Osteocyte (in vitro differentiated cells): ENCODE results near the gene GPR143. TPM values are rescaled to one million over a fixed set of nuclear protein-coding genes. Genes with fewer than 3 reads are reported as not detected.

Experiments used
- DNase-seq: peaks from one replicate; pipeline ENCODE4 v3.0.0; 2021; ENCODE audit warnings: mixed read lengths; ENCODE audit not compliant: unreplicated experiment; ENCODE audit errors: extremely low spot score
- H3K27ac Mint-ChIP-seq: one replicate; pipeline ENCODE4 v1.8.0; 2021; ENCODE audit warnings: mild to moderate bottlenecking, mixed read lengths; ENCODE audit not compliant: unreplicated experiment
- H3K27me3 Mint-ChIP-seq: one replicate; pipeline ENCODE4 v1.8.0; 2021; ENCODE audit warnings: mixed read lengths; ENCODE audit not compliant: unreplicated experiment
- H3K36me3 Mint-ChIP-seq: one replicate; pipeline ENCODE4 v1.8.0; 2021; ENCODE audit warnings: mixed read lengths; ENCODE audit not compliant: unreplicated experiment
- H3K4me1 Mint-ChIP-seq: one replicate; pipeline ENCODE4 v1.8.0; 2021; ENCODE audit warnings: mixed read lengths; ENCODE audit not compliant: unreplicated experiment
- H3K4me3 Mint-ChIP-seq: one replicate; pipeline ENCODE4 v1.8.0; 2021; ENCODE audit warnings: mild to moderate bottlenecking, moderate library complexity, mixed read lengths; ENCODE audit not compliant: unreplicated experiment
- H3K9me3 Mint-ChIP-seq: one replicate; pipeline ENCODE4 v1.8.0; 2021; ENCODE audit warnings: mixed read lengths; ENCODE audit not compliant: unreplicated experiment
- total RNA-seq: library from RNA; stranded (reverse); gene quantifications from 2 replicates; pipeline ENCODE4 v1.2.1, GENCODE V29; 2021
- TF ChIP-seq, protein P1 (sequence below): fragments of 200-600 bp; sonication (generic); IDR thresholded peaks from 2 replicates; pipeline ENCODE4 v1.5.0; 2021; ENCODE audit warnings: antibody characterized with exemption, mild to moderate bottlenecking, moderate library complexity

GPR143 gene
- total RNA-seq, 1 donor from 2014 or later: 0.43 TPM

DNA sequence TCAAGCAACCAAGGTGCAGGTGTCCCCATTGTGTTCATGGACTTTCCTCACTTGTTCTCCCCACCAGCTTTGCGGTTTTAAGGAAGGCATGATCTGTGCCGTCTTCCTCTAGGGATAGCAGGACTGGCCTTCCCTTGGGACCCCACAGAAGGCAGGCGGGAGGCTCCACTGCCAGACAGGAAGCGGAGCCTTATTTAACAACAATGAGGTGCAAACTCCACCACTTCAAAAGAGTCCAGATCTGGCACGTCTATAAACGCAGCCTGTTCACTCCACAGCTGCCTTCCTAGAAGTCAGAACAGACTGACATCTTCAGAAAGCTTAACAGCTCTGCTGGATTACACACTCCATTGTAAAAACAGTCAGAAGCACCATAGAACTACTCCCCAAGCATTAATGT lies 1.7 kb upstream of the GPR143 start:
- peaks cover 2% of the 10 kb centered on the region for H3K27me3 Mint-ChIP-seq
- no peaks in the 10 kb centered on the region for H3K36me3 Mint-ChIP-seq
- no peak overlapping the region for H3K27ac Mint-ChIP-seq
- DNase-seq: no peak
- peaks cover 6% of the 10 kb centered on the region for H3K9me3 Mint-ChIP-seq
- no peak overlapping the region for H3K4me3 Mint-ChIP-seq
- TF ChIP-seq, protein P1, sequence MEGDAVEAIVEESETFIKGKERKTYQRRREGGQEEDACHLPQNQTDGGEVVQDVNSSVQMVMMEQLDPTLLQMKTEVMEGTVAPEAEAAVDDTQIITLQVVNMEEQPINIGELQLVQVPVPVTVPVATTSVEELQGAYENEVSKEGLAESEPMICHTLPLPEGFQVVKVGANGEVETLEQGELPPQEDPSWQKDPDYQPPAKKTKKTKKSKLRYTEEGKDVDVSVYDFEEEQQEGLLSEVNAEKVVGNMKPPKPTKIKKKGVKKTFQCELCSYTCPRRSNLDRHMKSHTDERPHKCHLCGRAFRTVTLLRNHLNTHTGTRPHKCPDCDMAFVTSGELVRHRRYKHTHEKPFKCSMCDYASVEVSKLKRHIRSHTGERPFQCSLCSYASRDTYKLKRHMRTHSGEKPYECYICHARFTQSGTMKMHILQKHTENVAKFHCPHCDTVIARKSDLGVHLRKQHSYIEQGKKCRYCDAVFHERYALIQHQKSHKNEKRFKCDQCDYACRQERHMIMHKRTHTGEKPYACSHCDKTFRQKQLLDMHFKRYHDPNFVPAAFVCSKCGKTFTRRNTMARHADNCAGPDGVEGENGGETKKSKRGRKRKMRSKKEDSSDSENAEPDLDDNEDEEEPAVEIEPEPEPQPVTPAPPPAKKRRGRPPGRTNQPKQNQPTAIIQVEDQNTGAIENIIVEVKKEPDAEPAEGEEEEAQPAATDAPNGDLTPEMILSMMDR: no peak
- no peaks in the 10 kb centered on the region for H3K4me1 Mint-ChIP-seq

DNA sequence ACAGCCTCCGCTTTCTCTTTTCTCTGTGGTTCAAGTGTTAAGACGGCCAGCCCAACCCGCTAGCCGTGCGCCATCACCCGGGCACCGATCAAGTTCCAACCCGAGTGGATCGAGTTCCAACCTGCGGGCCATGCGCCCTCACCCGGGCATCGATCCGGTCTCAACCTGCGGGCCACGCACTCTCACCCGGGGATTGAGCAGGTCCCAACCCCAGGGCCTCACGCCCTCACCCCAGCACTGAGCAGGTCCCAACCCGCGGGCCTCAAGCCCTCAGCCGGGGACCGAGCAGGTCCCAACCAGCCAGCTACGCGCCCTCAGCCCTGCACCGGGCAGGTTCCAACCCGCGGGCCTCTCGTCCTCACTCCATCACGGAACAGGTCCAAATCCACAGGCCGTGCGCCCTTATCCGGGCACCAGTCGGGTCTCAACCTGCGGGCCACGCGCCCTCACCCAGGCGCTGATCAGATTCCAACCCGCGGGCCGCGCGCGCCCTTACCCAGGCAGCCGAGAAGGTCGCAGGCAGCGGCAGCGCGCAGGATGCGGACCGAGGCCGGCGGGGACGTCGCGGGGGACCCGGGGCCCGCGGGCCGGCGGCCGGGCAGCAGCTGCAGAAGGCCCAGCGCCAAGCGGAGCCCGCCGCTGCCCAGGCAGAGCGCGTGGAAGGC lies 443 bp downstream of the GPR143 start:
- TF ChIP-seq, protein P1: no peak
- H3K4me1 Mint-ChIP-seq: no peaks in the 10 kb centered on the region
- peaks cover 2% of the 10 kb centered on the region for H3K27me3 Mint-ChIP-seq
- no peak for DNase-seq
- no peaks in the 10 kb centered on the region for H3K36me3 Mint-ChIP-seq
- H3K9me3 Mint-ChIP-seq: peaks cover 6% of the 10 kb centered on the region
- H3K27ac Mint-ChIP-seq: no peak overlapping the region
- H3K4me3 Mint-ChIP-seq: no peak overlapping the region

DNA sequence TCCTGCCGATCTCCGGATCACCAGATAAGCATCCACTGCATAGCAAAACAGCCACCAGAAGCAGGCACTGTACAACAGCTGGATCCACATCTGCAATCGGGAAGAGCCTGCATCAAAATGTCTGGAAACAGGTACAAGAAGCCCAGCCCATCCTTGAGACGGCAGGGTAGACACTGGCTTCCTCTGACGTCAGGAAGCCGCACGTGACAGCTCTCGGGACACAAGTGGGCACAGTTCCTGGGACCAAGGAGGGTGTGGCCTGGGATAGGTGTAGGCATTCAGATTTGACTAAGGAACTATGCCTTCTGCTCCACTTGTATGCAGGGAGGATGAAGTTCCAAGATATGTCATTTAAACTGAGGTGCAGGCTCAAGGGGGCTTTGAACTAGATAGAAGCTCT lies 6.3 kb downstream of the GPR143 start:
- Mint-ChIP-seq H3K4me3 (no peak overlapping the region), H3K27me3 (no peaks in the 10 kb centered on the region), H3K9me3 (peaks cover 21% of the 10 kb centered on the region), H3K4me1 (no peaks in the 10 kb centered on the region), H3K27ac (no peak overlapping the region), H3K36me3 (no peaks in the 10 kb centered on the region)
- DNase-seq: no peak
- TF ChIP-seq, protein P1: no peak

DNA sequence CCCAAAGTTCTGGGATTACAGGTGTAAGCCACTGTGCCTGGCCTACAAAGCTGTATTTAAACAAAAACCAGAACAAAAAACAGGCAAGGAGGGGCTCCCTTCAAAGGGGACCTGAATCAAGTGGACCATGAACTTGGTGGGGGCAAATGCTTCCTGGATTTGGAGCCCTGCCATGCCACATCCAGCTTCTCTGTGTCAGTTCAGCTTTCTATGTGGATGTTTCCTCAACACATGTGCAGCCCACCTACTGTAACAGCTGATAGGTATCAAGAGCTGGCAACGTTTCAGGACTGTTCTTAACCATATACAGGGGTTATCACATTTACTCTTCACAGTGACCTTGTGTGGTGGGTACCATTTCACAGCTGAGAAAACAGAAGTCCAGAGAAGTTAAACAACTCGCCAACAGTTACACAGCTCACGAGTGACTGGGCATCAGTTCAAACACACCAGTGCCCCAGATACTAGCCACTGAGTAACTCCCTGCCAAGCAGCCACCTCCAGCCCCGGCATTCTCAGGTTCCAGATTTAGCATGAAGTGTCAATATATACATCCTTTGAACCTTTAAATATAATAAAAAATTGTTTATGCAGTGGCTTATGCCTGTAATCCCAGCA lies 7.5 kb downstream of the GPR143 start:
- no peak for DNase-seq
- Mint-ChIP-seq H3K4me1 (no peaks in the 10 kb centered on the region), H3K36me3 (no peaks in the 10 kb centered on the region), H3K4me3 (no peak overlapping the region), H3K27me3 (no peaks in the 10 kb centered on the region), H3K27ac (no peak overlapping the region), H3K9me3 (peaks cover 15% of the 10 kb centered on the region)
- TF ChIP-seq, protein P1: no peak

DNA sequence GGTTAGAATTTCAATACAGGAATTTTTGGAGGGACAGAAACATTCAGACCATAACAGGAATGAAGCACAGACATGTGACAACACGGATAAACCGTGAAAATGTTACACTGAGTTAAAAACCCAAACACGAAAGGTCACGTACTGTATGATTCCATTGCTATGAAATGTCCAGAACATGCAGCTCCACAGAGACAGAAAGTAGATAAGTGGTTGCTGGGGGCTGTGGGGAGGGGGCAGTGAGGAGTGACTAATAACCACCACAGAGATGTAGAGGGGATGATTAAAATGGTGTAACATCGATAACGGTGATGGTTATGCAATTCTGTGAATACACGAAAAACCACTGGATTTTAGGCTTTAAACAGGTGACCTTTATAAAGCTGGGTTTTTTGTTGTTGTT lies 8.3 kb downstream of the GPR143 start:
- TF ChIP-seq, protein P1: no peak

More for the DNA sequence above, 8.3 kb downstream of the GPR143 start:
- no peak overlapping the region for H3K4me3 Mint-ChIP-seq
- no peak overlapping the region for H3K27ac Mint-ChIP-seq
- H3K27me3 Mint-ChIP-seq: no peaks in the 10 kb centered on the region
- no peaks in the 10 kb centered on the region for H3K36me3 Mint-ChIP-seq
- peaks cover 15% of the 10 kb centered on the region for H3K9me3 Mint-ChIP-seq
- DNase-seq: no peak
- H3K4me1 Mint-ChIP-seq: no peaks in the 10 kb centered on the region
